ENCODE results near the gene SHISA7. TPM values are rescaled to one million over a fixed set of nuclear protein-coding genes. Genes with fewer than 3 reads are reported as not detected.

Gene SHISA7
- total RNA-seq, 2 donors from 2014 or later: not detected

- Histone ChIP-seq H3K4me3 (no peak overlapping the region), H3K27me3 (no peaks in the 10 kb centered on the region), H3K4me1 (peaks cover 0 to 39% of the 10 kb centered on the region in 2 donors), H3K27ac (peak overlapping the region in 1 of 2 donors; percentile 77), H3K9me3 (no peaks in the 10 kb centered on the region), H3K36me3 (peaks cover 11% of the 10 kb centered on the region)
- DNase-seq (ENCODE audit: low spot score): no peak
- no peak for TF ChIP-seq CTCF (IDR thresholded peaks at IDR 0.05)
These were observed 35.9 kb upstream of the SHISA7 start for GRCh38 chr19:55479045-55479444.

GRCh38 chr19:55478364-55478763, 35.3 kb upstream of the SHISA7 start:
- Histone ChIP-seq H3K36me3 (peaks cover 10% of the 10 kb centered on the region), H3K9me3 (no peaks in the 10 kb centered on the region), H3K4me1 (peaks cover 0 to 32% of the 10 kb centered on the region in 2 donors), H3K27me3 (no peaks in the 10 kb centered on the region), H3K27ac (peak overlapping the region in 1 of 2 donors; percentile 77), H3K4me3 (no peak overlapping the region)
- TF ChIP-seq CTCF (IDR thresholded peaks at IDR 0.05): no peak
- no peak for DNase-seq (ENCODE audit: low spot score)

GRCh38 chr19:55477905-55478304, 34.8 kb upstream of the SHISA7 start:
- no peak for DNase-seq (ENCODE audit: low spot score)
- Histone ChIP-seq H3K4me3 (peak overlapping the region in 1 of 2 donors; percentile 66), H3K27ac (peak overlapping the region in 1 of 2 donors; percentile 98), H3K27me3 (no peaks in the 10 kb centered on the region), H3K9me3 (no peaks in the 10 kb centered on the region), H3K36me3 (peaks cover 5% of the 10 kb centered on the region), H3K4me1 (peaks cover 0 to 31% of the 10 kb centered on the region in 2 donors)
- no peak for TF ChIP-seq CTCF (IDR thresholded peaks at IDR 0.05)

- H3K27ac ChIP-seq: peak within 1 kb of the TSS; percentile 98
- peak; percentile 99 for DNase-seq (ENCODE audit: low spot score)
- peaks cover 0 to 31% of the 10 kb centered on the region in 2 donors for H3K4me1 ChIP-seq
- no peak for TF ChIP-seq CTCF (IDR thresholded peaks at IDR 0.05)
- H3K4me3 ChIP-seq: peak within 1 kb of the TSS; percentile 66 to 76
- H3K9me3 ChIP-seq: no peaks in the 10 kb centered on the region
- no peaks in the 10 kb centered on the region for H3K27me3 ChIP-seq
- no peaks in the 10 kb centered on the region for H3K36me3 ChIP-seq
These were observed 33.1 kb upstream of the SHISA7 start, which contains the start of gene ZNF628 for GRCh38 chr19:55476100-55476775. Gene ZNF628 (plus strand): TSS chr19:55476617. CDS start chr19:55479911, 3,294 bp downstream.

GRCh38 chr19:55474269-55475265, 31.5 kb upstream of the SHISA7 start:
- no peak overlapping the region for H3K27ac ChIP-seq
- DNase-seq (ENCODE audit: low spot score): no peak
- TF ChIP-seq CTCF (IDR thresholded peaks at IDR 0.05): no peak
- H3K4me3 ChIP-seq: no peak overlapping the region
- H3K36me3 ChIP-seq: no peaks in the 10 kb centered on the region
- H3K27me3 ChIP-seq: no peaks in the 10 kb centered on the region
- H3K9me3 ChIP-seq: no peaks in the 10 kb centered on the region
- H3K4me1 ChIP-seq: peaks cover 0 to 31% of the 10 kb centered on the region in 2 donors

All from right atrium auricular region (tissue), 2 donors.